ENCODE data around the gene ANKS3.

DNA sequence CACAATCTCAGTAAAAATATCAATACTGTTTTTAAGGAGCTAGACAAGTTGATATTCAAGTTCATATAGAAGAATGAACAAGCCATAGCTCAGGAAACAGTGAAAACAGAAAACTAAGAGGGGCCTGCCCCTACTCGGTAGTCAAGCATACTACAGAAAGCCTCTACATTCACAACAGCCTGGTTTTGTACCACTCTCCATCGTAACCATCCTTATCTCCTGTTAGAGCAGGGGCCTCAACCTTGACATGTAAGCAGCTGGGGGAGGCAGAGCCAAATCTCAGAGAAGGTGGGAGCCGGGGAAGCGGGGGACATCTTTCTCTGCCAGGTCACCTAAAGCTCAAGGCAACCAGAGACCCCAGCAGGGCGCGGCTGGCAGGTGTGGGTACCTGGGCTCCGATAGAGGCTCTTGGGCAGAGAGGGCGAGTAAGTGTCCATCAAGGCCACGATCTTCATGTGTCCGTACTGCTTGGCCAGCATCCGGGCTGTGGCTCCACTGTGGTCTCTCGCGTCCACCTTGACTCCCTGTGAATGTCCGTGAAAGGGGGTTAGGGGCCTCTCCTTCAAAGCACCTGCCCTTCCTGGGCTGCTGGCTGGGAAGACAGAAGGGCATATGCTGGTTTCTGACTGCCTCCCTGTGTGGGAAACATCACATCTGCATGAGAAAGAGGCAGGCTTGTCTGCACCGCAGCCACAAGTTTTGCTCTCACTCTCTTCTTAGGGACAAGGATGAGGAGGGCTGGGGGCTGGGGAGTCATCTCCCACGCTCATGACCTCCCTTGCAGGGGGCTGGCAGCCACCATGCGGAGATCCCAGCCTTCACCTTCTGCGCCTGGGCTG lies 20.2 kb downstream of the ANKS3 start:
- TF ChIP-seq, protein P1, sequence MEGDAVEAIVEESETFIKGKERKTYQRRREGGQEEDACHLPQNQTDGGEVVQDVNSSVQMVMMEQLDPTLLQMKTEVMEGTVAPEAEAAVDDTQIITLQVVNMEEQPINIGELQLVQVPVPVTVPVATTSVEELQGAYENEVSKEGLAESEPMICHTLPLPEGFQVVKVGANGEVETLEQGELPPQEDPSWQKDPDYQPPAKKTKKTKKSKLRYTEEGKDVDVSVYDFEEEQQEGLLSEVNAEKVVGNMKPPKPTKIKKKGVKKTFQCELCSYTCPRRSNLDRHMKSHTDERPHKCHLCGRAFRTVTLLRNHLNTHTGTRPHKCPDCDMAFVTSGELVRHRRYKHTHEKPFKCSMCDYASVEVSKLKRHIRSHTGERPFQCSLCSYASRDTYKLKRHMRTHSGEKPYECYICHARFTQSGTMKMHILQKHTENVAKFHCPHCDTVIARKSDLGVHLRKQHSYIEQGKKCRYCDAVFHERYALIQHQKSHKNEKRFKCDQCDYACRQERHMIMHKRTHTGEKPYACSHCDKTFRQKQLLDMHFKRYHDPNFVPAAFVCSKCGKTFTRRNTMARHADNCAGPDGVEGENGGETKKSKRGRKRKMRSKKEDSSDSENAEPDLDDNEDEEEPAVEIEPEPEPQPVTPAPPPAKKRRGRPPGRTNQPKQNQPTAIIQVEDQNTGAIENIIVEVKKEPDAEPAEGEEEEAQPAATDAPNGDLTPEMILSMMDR (IDR thresholded peaks at IDR 0.05): no peak
- TF ChIP-seq ZFX (IDR thresholded peaks at IDR 0.05; ENCODE audit: borderline replicate concordance): no peak
